KOPT-K1 (cell line): Measurements from ENCODE around the gene HSF4.

Experiments used
- H3K27ac ChIP-seq: fragments of 200-600 bp; sonication (generic); 2 replicates; pipeline ENCODE4 v1.5.1; 2016; ENCODE audit warnings: antibody characterized with exemption, mild to moderate bottlenecking, low read depth, low read length; ENCODE audit not compliant: poor library complexity, severe bottlenecking
- H3K36me3 ChIP-seq: fragments of 200-600 bp; sonication (generic); 2 replicates; pipeline ENCODE4 v1.5.1; 2017; ENCODE audit warnings: antibody characterized with exemption, mild to moderate bottlenecking, low read length, moderate library complexity; ENCODE audit not compliant: insufficient read depth
- H3K9me3 ChIP-seq: fragments of 200-600 bp; sonication (generic); 2 replicates; pipeline ENCODE4 v1.5.1; 2017; ENCODE audit warnings: antibody characterized with exemption, low read length, mild to moderate bottlenecking; ENCODE audit not compliant: insufficient read depth, poor library complexity, severe bottlenecking

HSF4 gene

GRCh38 chr16:67193536-67193935, 29.0 kb downstream of the HSF4 start:
- Histone ChIP-seq H3K27ac (peak overlapping the region; percentile 85), H3K36me3 (peaks cover 55% of the 10 kb centered on the region), H3K9me3 (no peaks in the 10 kb centered on the region)

GRCh38 chr16:67194260-67194659, 29.7 kb downstream of the HSF4 start:
- peaks cover 61% of the 10 kb centered on the region for H3K36me3 ChIP-seq
- H3K9me3 ChIP-seq = no peaks in the 10 kb centered on the region
- no peak overlapping the region for H3K27ac ChIP-seq

DNA sequence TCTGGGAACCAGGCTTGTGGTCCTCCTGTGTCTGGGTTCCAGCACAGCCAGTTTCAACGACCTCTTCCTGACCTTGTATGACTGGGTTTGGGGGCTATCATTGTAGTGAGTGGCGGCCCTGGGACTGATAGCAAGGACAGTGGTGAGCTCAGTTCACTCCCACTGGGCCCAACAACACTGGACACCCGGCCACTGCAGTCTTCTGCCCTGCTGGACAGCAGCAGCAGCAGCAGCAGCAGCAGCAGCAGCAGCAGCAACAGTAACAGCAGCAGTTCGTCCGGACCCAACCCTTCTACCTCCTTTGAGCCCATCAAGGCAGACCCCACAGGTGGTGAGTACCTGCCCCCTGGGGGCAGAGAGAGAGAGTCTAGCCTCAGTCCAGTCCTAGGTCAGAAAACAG, 31.1 kb downstream of the HSF4 start:
- H3K9me3 ChIP-seq = no peaks in the 10 kb centered on the region
- H3K36me3 ChIP-seq = peaks cover 75% of the 10 kb centered on the region
- no peak overlapping the region for H3K27ac ChIP-seq

GRCh38 chr16:67196881-67197280, 32.3 kb downstream of the HSF4 start:
- Histone ChIP-seq H3K36me3 (peaks cover 87% of the 10 kb centered on the region), H3K9me3 (no peaks in the 10 kb centered on the region), H3K27ac (no peak overlapping the region)

DNA sequence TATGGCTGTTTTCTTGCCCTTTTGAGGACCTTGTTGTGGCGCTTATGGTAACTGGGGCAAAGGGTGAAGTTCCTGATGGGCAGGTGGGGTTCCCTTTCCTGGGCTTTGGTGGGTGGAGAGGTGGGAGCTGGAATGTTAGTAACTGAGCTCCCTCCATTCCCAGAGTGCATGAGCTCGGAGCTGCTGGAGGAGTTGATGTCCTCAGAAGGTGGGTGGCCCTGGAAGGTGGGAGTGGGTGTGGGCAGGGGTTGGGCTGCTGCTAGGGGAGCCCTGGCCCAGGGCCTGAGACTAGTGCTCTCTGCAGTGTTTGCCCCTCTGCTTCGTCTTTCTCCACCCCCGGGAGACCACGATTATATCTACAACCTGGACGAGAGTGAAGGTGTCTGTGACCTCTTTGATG, 33.2 kb downstream of the HSF4 start:
- no peak overlapping the region for H3K27ac ChIP-seq
- peaks cover 95% of the 10 kb centered on the region for H3K36me3 ChIP-seq
- no peaks in the 10 kb centered on the region for H3K9me3 ChIP-seq

- H3K36me3 ChIP-seq = peaks cover 99% of the 10 kb centered on the region
- H3K9me3 ChIP-seq = no peaks in the 10 kb centered on the region
- no peak overlapping the region for H3K27ac ChIP-seq
Observed at GRCh38 chr16:67198238-67198734, 33.7 kb downstream of the HSF4 start.

- Histone ChIP-seq H3K36me3 (peaks cover 99% of the 10 kb centered on the region), H3K27ac (no peak within 1 kb of the TSS), H3K9me3 (no peaks in the 10 kb centered on the region)
Observed at GRCh38 chr16:67199011-67199807, 34.7 kb downstream of the HSF4 start, which contains the start of gene ELMO3. TSS of gene ELMO3 (plus strand) at chr16:67199131. CDS start at chr16:67199327, 196 bp downstream.

DNA sequence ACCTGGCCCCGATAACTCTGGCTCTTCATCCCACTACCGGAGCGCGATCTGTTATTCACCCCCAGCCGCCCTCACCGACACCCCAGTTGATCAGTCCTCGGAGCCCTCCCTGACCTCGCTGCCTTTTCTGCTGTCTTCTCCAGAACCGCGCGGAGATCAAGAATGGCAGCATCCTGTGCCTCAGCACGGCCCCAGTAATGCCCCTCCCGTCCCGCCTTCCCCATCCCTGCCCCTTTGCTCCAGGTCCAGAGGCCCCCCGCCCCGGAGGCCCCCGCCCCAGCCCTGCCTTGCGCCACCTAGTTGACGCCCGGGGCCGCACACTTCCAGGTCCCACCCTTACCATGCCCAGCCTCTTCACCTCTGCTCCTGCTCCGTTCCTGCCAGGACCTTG, 35.3 kb downstream of the HSF4 start:
- Histone ChIP-seq H3K36me3 (peaks cover 97% of the 10 kb centered on the region), H3K9me3 (no peaks in the 10 kb centered on the region), H3K27ac (no peak overlapping the region)

- Histone ChIP-seq H3K36me3 (peaks cover 90% of the 10 kb centered on the region), H3K27ac (no peak overlapping the region), H3K9me3 (no peaks in the 10 kb centered on the region)
Observed at GRCh38 chr16:67200491-67200890, 35.9 kb downstream of the HSF4 start.

DNA sequence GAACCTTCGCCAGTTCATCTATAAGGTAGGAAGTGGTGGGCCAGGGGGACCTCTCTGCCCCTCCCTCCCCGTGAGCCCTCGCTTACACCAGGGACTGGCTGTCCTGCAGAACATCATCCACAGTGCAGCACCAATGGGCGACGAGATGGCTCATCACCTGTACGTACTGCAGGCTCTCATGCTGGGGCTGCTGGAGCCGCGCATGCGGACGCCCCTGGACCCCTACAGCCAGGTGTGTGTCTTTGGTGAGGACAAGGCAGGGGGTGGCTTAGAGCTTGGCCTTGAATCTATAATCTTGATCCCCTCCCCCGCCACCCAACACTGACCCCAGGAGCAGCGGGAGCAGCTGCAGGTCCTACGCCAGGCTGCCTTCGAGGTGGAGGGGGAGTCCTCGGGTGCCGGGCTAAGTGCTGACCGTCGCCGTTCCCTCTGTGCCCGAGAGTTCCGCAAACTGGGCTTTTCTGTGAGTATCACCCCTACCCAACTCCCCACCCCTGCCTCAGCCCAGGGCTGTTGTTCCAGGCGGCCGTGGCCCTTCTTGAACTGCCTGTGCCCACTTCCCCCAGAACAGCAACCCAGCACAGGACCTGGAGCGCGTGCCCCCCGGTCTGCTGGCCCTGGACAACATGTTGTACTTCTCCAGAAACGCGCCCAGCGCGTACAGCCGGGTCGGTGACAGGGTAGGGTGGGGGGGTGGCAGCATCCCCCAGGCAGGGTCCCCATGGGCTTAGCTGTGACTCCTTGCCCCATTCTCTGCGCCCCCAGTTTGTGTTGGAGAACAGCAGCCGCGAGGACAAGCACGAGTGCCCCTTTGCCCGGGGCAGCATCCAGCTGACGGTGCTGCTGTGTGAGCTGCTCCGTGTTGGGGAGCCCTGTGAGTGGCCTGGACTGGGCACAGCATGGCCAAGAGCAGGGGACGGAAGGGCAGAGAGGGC, 37.1 kb downstream of the HSF4 start:
- H3K36me3 ChIP-seq = peaks cover 89% of the 10 kb centered on the region
- no peaks in the 10 kb centered on the region for H3K9me3 ChIP-seq
- no peak overlapping the region for H3K27ac ChIP-seq

DNA sequence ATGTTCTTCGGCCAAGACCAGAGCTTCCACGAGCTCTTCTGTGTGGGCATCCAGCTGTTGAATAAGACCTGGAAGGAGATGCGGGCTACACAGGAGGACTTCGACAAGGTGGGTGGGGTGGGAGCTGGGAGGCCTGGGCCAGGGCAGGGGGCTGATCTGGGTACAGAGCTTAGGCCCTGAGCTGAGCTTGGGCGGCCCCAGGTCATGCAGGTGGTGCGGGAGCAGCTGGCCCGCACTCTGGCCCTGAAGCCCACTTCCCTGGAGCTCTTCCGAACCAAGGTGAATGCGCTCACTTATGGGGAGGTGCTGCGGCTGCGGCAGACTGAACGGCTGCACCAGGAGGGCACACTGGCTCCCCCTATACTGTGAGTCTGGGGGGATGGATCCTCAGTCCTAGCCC, 37.9 kb downstream of the HSF4 start:
- Histone ChIP-seq H3K27ac (no peak overlapping the region), H3K36me3 (peaks cover 83% of the 10 kb centered on the region)

DNA sequence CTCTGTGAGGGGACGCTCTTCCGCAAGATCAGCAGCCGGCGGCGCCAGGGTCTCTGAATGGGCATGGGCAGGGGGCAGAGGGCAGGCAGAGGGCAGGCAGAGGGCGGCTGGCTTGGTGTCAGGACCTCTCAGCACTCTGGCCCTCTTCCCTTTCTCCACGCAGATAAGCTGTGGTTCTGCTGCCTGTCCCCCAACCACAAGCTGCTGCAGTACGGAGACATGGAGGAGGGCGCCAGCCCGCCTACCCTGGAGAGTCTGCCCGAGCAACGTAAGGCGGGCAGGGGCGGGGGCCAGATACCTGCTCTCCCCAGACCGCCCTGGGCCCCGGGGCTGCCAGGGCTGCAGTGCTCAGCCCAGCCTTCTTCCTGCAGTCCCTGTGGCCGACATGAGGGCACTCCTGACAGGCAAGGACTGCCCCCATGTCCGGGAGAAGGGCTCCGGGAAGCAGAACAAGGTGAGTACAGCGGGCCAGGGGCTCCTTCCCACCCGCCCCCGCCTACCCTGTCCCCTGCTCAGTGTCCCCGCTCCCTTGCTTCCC, 38.5 kb downstream of the HSF4 start:
- peaks cover 77% of the 10 kb centered on the region for H3K36me3 ChIP-seq
- no peaks in the 10 kb centered on the region for H3K9me3 ChIP-seq
- H3K27ac ChIP-seq = no peak overlapping the region

More for the DNA sequence above, 37.9 kb downstream of the HSF4 start:
- no peaks in the 10 kb centered on the region for H3K9me3 ChIP-seq

DNA sequence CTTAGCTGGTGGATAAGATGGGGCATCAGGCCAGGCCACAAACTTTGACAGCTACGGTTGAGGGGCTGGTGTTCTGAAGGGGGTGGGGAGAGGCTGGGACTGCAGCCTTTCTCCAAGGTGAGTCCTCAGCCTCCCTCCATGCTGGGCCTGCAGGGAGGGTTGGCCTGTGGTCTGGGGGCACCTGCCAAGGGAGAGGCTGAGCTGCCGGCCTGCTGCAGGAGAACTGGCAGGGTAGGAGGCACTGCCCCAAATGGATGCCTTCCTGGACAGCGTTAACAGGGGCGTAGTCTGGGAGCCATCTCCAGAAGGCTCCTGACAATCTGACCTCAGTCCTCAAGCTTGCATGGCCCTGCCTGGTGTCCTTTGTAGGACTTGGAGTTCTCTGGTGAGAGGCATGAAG, 39.5 kb downstream of the HSF4 start:
- Histone ChIP-seq H3K36me3 (peaks cover 67% of the 10 kb centered on the region), H3K9me3 (no peaks in the 10 kb centered on the region), H3K27ac (no peak overlapping the region)

- Histone ChIP-seq H3K9me3 (no peaks in the 10 kb centered on the region), H3K27ac (no peak overlapping the region), H3K36me3 (peaks cover 46% of the 10 kb centered on the region)
Observed at GRCh38 chr16:67206129-67206837, 41.7 kb downstream of the HSF4 start.
